Measurements from ENCODE around the gene DYSF.

Gene DYSF

DNA sequence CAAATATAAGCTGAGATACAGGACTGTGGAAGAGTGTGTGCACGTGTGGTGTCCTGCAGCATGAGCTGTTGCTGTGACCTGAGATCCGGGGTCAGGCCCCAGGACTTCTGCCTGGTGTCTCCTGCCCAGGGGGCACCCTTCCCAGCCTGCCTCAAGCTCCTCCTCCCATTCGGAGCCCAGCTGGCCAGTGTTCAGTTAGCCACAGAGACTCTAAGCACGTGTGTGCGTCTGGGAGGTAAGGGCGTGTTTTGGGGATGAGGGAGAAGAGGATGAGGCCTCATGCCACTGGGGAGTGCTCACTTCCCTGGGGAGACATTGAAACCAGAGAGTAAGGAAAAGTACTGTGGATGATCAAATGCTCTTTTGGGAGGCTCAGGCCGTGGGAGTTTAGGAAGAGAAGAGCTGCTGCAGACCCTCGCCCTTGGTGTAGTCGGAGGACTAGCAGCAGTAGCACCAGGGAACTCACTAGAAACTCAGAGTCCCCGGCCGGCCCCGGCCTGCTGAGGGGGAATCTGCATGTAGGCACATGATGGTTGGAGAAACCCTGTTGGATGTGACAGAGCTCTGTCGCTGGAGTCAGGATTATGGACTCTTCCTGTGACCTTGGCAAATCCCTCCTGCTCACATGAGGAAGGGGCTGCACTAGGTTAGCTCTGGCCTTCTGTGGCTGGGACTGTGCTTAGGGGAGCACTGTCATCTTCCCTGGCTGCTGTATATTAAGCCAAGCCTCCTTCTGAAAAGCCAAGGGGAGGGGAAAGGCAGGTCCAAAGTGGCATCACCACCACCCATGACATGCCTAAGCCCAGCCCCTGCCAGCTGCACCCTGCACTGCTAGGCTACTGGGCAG, 231.1 kb downstream of the DYSF start:
- no peak for DNase-seq

GRCh38 chr2:71685073-71685848, 231.9 kb downstream of the DYSF start:
- no peak for DNase-seq

DNA sequence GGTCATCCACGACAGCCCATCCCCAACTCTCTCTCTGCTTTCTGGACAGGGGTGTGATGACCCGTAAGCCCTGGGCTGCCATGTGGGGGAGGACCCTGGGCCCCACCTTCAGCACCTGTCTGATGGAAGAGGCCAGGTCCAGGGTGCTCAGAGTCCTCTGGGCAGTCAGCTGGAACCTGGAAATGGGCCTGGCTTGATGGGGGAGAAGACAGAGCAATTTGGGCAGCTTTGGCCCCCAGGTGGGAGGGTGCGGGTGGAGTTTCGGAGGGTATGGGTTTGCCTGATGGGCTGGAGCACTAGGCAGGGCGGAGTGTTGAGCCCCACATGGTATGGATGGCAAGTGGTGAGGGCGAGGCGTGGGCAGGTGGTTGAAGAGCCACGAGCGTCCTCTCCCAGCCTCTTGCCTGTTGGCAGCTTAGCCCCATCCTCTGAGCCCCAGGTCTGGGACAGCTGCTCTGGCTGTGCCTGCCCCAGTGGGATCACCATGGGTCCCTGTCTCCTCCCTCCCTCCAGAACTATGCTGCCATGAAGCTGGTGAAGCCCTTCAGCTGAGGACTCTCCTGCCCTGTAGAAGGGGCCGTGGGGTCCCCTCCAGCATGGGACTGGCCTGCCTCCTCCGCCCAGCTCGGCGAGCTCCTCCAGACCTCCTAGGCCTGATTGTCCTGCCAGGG, 232.7 kb downstream of the DYSF start:
- no peak for DNase-seq

DNA sequence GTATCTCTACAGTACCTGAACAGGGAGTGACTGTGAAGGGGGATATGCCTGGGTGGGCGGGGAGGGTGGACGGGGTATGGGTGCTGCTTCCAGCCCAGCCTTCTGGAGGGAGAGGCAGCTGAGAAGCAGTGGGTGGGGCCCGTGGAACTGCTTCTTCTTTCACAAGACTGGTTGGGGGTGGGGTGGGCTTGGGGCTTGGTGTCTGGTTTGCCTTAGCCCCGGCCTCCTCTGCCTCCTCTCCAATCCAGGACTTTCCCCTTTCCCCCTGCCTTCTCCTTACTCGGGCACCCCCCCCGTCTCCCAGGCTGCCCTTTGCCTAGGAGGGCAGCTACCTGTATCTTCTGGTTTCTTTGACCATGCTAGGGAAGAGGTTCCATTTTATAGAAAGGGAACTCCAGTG, 233.4 kb downstream of the DYSF start:
- DNase-seq: no peak

DNA sequence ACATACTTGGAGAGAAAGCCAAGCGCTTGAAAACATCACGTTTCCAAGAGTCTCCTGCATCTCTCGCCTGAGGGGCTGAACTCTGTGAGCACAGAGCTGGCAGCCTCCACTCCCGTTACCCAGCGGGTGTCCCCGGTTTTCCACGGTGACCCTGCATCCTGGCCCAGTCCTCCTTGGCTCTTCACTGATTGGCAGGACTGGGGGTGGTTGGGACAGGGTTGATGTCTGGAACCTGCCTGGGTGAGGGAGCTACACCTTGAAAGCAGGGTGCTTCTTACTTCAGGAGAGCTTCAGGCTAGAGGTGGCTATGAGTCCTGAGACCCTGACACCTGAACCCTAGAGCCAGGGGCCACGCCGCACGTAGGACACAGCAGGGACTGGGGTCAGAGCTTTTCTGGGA, 234.1 kb downstream of the DYSF start:
- no peak for DNase-seq

DNA sequence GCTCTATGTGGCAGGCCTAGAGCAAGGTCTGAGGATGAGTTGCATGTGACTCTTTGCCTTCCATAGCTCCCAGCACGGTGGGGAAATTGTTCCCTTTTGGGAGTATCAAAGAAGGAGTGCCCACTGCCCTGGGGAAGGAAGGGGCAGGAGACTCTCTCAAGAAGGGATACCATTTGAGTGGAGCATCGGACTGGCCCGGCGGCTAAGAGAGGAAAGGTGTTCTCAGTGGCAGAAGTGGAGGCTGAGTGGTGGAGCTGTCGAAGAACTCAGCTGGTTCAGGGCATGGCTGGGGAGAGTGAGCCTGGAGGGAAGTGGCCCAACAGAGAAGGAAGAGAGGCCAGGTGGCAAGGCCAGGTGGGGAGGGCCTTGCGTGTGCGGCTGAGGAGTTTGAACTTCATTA, 235.2 kb downstream of the DYSF start:
- DNase-seq: no peak

- no peak for DNase-seq
Observed at GRCh38 chr2:71689393-71689792, 236.0 kb downstream of the DYSF start.

- DNase-seq: no peak
Observed at GRCh38 chr2:71689968-71690834, 236.8 kb downstream of the DYSF start.

GRCh38 chr2:71690876-71691475, 237.6 kb downstream of the DYSF start:
- DNase-seq: no peak

DNA sequence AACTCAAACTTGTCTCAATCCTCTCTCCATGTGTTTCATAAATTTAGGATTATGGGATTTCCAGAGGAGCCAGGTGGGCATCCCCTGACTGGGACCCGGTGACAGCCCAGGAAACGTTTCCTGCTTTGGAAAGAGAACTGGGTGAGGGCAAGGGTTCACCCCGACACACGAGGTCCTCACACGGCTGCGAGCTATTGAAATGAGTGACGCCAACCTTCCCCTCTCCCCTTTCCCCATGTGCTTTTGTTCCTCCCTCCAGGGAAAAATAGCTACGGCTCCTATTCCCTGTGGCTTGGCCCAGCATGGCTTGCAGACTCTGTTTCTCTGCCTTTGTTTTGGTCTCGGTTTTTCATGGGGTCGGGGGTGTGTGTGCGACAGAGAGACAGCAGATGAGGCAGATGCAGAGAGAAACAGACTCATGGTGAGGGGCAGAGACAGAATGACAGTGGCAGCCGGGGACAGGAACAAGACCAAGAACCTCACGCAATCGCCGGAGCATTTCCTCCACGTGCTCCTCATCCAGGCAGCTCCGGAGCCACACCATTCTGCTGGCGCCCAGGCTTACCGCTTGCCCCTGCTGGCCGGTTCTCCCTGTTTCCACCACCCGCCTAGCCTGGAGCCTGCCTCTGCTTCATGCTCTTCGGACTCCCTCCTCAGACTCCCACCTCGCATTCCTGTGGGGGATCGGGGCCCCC, 238.5 kb downstream of the DYSF start:
- no peak for DNase-seq

DNA sequence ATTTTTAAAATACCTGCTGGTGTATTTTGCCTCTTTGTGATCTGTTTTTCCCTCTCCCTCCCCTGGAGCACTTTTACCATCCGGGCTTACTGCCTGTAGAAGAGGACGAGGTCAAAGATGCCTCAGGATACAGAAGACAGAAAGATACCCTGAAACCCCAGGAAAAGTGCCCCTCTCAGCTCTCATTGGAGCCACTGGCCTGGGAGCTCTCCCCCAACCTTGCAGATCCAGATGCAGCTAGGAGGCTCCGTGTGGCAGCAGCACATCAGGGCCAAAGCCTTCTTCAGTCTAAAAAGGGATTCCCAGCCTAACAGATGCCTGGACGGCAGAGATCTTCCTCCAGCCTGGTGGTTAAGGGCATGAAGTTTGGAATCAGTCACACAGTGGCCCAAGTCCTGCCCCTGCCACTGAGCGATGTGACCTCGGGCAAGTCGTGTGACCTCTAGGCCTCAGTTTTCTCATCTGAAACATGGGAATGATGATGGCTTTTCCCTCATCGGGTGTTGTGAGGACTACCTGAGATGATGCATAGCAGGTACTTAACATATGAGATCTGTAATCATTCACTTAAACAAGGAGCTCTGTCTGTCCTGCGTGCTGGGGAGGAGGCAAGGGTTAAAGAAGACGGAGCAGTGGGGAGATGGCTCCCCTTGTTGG, 239.4 kb downstream of the DYSF start:
- no peak for DNase-seq

- no peak for DNase-seq
Observed at GRCh38 chr2:71693286-71694270, 240.2 kb downstream of the DYSF start.

- no peak for DNase-seq
Observed at GRCh38 chr2:71694501-71695234, 241.3 kb downstream of the DYSF start.

DNA sequence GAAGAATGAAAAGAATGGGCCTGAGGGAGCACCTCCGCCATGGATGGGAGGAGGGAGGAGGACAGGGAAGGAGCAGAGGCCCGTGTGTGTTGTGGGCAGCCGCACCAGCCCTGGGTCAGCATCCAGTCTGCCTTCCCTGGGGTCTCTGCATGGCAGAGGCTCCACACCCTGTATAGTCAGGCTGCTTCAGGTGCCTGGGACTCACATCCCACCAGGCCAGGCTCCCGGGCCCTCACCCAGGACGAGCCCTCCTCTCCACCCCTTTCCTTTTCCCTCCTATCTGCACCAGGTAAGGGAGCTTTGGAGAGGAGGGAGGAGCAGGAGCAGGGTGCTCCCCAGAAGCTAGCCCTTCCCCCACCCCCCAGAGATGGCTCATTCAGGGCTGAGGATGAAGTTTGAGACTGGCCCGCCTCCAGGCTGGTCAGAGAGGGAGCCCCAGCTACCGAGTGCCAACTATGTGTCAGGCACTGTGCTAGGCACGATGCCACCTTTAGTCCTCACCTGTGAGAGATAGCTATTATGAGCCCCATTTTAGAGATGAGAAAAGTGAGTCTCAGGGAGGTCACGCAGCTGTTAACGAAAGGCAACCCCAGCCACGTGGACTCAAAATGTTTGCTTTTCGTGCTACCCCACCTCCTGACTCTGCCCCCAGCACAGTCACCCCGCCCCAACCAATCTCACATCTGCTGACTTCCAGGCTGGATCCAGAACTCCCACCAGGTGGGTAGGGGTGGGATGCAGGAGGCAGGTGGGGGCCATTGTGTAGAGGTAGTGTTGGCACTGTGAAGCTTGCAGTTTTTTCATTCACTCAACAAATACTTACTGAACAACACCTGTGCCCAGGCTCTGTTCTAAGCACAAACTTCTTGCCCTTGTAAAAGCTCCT, 242.1 kb downstream of the DYSF start:
- no peak for DNase-seq

- no peak for DNase-seq
Observed at GRCh38 chr2:71696381-71696780, 243.0 kb downstream of the DYSF start.

- DNase-seq: no peak
Observed at GRCh38 chr2:71697106-71698004, 244.0 kb downstream of the DYSF start.

- no peak for DNase-seq
Observed at GRCh38 chr2:71699428-71699827, 246.1 kb downstream of the DYSF start.

All from stimulated activated naive CD4-positive, alpha-beta T cell (primary cell).